Ectodermal cell (in vitro differentiated cells): Measurements from ENCODE around the gene HSD17B14.
"Not testable (repeated sequence)": the region's sequence is repeated elsewhere in the genome, so short reads cannot be mapped to it uniquely, and the experiment has no call there.

Source experiments
- H3K27ac ChIP-seq: 2 replicates; pipeline ENCODE4 v1.7.0; 2013; ENCODE audit warnings: mild to moderate bottlenecking, low read depth, low read length; ENCODE audit not compliant: insufficient read depth, poor library complexity, severe bottlenecking
- H3K27me3 ChIP-seq: 2 replicates; pipeline ENCODE4 v1.7.0; 2013; ENCODE audit warnings: mild to moderate bottlenecking, low read length; ENCODE audit not compliant: insufficient read depth, control insufficient read depth, poor library complexity, severe bottlenecking
- H3K36me3 ChIP-seq: one replicate; pipeline ENCODE4 v1.7.0; 2013; ENCODE audit warnings: low read length; ENCODE audit not compliant: control insufficient read depth, insufficient read depth
- H3K4me1 ChIP-seq: one replicate; pipeline ENCODE4 v1.7.0; 2013; ENCODE audit warnings: low read length; ENCODE audit not compliant: control insufficient read depth, insufficient read depth
- H3K4me3 ChIP-seq: 2 replicates; pipeline ENCODE4 v1.7.0; 2013; ENCODE audit warnings: low read depth, low read length, control low read depth; ENCODE audit not compliant: insufficient read depth
- H3K9me3 ChIP-seq: 2 replicates; pipeline ENCODE4 v1.7.0; 2013; ENCODE audit warnings: mild to moderate bottlenecking, low read length, moderate library complexity; ENCODE audit not compliant: control insufficient read depth
- WGBS, 2 experiments: methylation state at CpG; one replicate each; pipeline ENCODE4 v1.1.7; 2013; ENCODE audit warnings: missing lambda C conversion rate in 2 of 2; 5-methylcytosine and 5-hydroxymethylcytosine counted together

The HSD17B14 gene

DNA sequence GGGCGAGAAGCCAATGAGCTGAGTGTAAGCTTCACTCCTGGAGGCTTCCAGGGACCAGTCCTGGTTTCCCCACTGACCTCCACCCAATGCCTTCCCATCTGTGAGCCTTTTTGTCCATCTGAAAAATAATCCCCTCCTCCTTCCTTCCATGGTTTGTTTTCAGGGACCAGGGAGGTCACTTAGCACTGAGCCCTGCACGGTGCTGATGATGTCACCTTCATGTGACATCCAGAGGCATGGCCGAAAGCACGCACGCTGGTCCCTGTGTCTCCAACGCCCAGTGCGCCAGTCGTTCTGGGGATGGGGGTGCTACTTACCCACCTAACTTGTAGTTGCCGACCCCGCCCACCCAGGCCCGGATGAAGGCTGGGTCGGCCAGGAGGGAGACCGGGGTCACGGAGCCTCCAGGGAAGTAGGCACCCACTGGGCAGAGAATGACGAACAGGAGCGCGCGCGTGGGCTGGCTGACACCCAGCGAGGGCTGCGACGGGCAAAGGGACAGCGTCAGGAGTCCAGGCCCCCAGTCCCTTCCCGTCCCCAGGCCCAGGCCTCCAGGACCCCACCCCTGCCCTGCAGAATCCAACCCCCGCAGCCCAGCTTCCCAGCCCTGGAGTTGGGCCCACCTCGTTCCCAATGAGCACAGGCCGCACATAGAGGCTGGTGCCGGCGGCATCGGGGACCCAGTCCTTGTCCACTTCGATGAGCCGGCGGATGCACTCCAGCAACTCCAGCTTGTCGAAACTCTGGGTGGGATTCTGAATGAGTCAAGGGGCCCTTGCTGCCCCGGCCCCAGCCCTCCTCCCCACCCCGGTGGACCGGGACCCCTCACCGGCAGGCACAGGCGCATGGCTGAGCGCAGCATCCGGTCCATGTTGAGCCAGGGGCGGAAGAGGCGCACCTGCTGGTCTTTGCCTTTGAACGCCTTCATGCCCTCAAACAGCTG is 36.7 kb downstream of the HSD17B14 start:
- H3K4me1 ChIP-seq: no peaks in the 10 kb centered on the region
- no peaks in the 10 kb centered on the region for H3K27me3 ChIP-seq
- no peak overlapping the region for H3K4me3 ChIP-seq
- peak overlapping the region; percentile 72 for H3K27ac ChIP-seq
- no peaks in the 10 kb centered on the region for H3K9me3 ChIP-seq
- 91 to 93% methylated on average over 44 of the region's 44 CpGs for WGBS, 2 experiments
- H3K36me3 ChIP-seq: no peaks in the 10 kb centered on the region

DNA sequence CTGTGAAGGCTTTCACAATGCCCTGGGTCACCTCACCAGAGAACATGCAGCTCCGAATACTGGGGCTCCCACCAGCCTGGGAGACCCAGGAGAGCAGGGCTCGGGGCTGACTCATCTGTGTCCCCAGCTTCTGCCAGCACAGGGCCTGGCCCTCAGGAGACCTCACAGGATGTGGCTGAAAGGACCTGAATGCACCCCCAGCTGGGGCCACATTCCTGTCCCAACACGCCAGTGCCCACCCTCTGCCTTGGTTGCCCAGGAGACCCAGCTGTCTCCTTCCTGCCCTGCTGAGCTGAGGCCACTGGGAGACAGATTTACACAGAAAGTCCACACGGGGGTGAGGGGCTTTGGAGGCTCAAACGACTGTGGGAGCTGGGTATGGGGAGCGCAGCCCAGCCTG is 37.4 kb downstream of the HSD17B14 start:
- Histone ChIP-seq H3K9me3 (no peaks in the 10 kb centered on the region), H3K27ac (peak overlapping the region; percentile 72), H3K36me3 (no peaks in the 10 kb centered on the region), H3K4me3 (no peak overlapping the region), H3K4me1 (no peaks in the 10 kb centered on the region), H3K27me3 (no peaks in the 10 kb centered on the region)
- 36 to 45% methylated on average over 6 of the region's 6 CpGs for WGBS, 2 experiments

DNA sequence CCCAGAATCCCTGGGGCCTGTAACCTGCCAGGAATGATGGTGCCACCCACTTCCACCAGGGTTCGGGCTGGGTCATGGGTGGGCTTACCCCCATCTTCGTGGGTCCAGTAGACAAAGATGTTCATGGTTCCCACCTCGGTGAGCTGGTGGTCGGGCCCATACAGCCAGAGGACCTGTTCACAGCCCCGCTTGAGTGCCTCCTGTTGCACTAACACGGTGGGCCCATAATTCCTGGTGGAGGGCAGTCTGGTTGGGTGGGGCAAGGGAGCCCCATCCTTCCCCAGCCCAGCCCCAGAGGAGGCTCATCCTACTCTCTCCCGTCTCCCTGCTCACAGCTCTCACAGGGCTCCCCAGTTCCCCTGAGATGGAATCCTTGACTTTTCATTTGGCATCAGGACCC is 39.2 kb downstream of the HSD17B14 start:
- H3K4me3 ChIP-seq: no peak overlapping the region
- no peaks in the 10 kb centered on the region for H3K36me3 ChIP-seq
- no peaks in the 10 kb centered on the region for H3K9me3 ChIP-seq
- H3K27me3 ChIP-seq: no peaks in the 10 kb centered on the region
- H3K27ac ChIP-seq: no peak overlapping the region
- H3K4me1 ChIP-seq: no peaks in the 10 kb centered on the region
- 93 to 95% methylated on average over 7 of the region's 7 CpGs for WGBS, 2 experiments

DNA sequence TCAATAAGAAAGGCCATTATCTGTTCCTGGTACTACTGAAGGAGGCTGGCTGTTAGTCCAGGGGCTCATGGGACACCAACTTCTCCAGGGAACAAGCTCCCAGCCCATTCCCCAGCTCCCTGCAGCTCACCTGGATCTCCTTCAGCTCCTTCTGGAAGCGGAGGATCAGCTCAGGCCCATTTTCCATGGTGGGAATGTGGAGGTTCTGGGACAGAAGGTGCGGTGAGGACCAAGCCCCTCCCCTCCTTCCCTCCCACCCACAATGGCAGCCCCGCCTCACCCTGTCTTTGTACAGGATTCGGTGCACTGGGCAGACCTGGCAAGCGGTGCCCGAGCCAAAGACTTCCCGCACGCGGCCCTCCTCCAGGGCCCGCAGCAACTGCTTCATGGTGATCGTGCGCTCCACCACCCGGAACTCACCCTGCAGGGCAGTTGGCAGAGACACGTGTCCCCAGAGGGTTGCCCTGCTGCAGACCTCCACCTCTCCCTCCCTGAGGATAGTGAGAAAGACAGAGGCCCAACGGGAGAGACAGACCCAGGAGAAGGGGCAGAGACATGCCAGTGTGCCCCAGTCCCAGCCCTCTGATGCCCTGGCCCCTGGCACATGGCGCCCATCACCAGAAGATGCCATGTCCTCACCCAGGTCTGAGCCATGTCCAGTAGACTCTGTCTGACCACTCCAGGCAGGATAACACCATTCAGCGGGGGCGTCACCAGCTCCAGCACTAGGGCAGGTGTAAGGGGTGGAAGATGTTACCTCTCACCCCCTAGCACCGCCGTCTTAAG is 39.8 kb downstream of the HSD17B14 start:
- H3K9me3 ChIP-seq: no peaks in the 10 kb centered on the region
- WGBS, 2 experiments: 95 to 96% methylated on average over 20 of the region's 20 CpGs
- H3K27me3 ChIP-seq: no peaks in the 10 kb centered on the region
- no peaks in the 10 kb centered on the region for H3K36me3 ChIP-seq
- H3K4me3 ChIP-seq: no peak overlapping the region
- no peak overlapping the region for H3K27ac ChIP-seq
- H3K4me1 ChIP-seq: no peaks in the 10 kb centered on the region

DNA sequence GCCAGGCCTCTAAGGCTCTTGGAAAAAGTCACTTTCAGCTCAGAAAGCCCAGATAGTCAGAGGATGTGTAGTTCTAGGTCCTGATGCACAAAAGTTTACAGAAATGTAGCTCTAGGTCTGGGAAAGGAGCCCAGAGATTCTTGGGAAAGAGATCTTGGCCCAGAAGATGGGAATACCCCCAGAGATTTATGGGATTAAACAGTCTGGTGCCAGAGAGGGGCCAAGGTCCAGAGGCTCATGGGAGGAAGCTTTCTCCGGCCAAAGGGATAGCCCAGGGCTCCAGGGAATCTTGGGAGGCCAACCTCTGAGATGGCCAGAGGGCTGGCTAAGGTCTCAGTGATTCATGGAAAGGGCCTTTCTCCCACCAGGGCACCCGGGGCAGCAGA is 40.6 kb downstream of the HSD17B14 start:
- H3K4me1 ChIP-seq: no peaks in the 10 kb centered on the region
- peak overlapping the region; percentile 26 for H3K27ac ChIP-seq
- 76 to 78% methylated on average over 2 of the region's 2 CpGs for WGBS, 2 experiments
- no peaks in the 10 kb centered on the region for H3K27me3 ChIP-seq
- H3K4me3 ChIP-seq: no peak overlapping the region
- H3K9me3 ChIP-seq: no peaks in the 10 kb centered on the region
- no peaks in the 10 kb centered on the region for H3K36me3 ChIP-seq

DNA sequence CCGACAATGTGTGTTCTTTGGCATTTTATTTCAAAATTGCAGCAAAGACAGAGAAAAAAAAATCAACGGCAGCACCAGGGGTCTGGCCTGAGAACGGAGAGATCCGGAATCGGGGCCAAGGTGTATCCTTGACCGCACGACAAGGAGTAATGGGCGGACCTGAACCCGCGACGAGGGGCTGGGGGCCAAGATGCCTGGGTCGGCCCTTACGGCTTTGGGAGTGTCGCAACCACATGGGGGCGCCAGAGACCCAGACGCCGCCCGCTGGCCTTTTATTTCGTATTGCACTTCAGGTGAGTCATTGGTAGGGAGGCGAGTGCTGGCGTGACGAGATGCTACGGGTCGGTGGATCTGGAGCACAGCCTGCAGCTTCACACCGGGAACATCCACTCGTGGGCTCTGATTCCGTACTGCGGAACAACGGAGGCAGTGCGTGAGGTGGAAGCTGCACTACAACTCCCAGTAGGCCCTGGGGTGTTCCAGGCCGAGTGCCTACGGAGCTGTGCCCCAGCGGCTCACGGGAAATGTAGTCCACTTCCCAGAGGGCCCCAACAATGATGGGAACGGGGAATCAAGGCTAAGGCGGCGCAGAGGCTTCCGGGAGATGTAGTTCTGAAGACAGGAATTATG is 41.1 kb downstream of the HSD17B14 start:
- WGBS, 2 experiments: 4% methylated on average over 38 of the region's 38 CpGs
- peak overlapping the region; percentile 44 for H3K27ac ChIP-seq
- no peaks in the 10 kb centered on the region for H3K9me3 ChIP-seq
- H3K4me3 ChIP-seq: peak overlapping the region; percentile 66
- H3K36me3 ChIP-seq: no peaks in the 10 kb centered on the region
- no peaks in the 10 kb centered on the region for H3K27me3 ChIP-seq
- no peaks in the 10 kb centered on the region for H3K4me1 ChIP-seq

DNA sequence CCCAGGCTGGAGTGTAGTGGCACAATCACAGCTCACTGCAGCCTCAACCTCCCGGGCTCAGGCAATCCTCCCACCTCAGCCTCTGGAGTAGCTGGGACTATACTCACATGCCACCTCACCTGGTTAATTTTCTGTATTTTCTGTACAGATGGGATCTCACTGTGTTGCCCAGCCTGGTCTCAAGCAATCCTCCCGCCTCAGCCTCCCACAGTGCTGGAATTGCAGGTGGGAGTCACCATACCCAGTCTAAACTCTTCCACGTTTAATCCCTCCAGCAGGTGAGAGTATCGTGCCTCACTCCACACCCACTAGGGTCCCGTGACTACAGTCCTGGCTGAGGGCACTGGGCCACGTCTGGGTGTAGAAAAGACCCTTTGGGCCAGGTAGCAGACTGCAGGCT is 42.0 kb downstream of the HSD17B14 start:
- H3K27ac ChIP-seq: no peak overlapping the region
- no peaks in the 10 kb centered on the region for H3K36me3 ChIP-seq
- no peaks in the 10 kb centered on the region for H3K27me3 ChIP-seq
- no peaks in the 10 kb centered on the region for H3K9me3 ChIP-seq
- no peak overlapping the region for H3K4me3 ChIP-seq
- 92% methylated on average over 6 of the region's 6 CpGs for WGBS, 2 experiments
- no peaks in the 10 kb centered on the region for H3K4me1 ChIP-seq

DNA sequence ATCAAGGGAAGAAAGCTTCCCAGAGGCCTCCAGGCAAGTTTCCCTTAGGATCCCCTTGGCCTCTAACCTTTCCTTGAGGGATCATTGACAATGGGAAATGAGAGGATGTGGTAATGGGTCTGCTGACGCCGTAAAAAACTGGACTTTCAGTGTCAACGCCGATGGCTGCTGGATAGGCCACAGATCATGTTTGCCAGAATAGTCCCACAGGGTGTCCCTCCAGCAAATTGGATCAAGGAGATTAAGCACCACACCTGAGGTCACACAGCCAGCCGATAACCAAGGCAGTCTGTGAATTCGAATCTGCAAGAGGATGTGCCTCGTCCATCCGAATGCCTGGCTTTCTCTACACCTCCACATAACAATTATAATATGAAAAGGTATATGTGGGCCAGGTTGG is 43.0 kb downstream of the HSD17B14 start:
- Histone ChIP-seq H3K27ac (no peak overlapping the region), H3K36me3 (no peaks in the 10 kb centered on the region), H3K4me3 (no peak overlapping the region), H3K4me1 (no peaks in the 10 kb centered on the region), H3K27me3 (no peaks in the 10 kb centered on the region), H3K9me3 (no peaks in the 10 kb centered on the region)
- 84 to 90% methylated on average over 5 to 8 of the region's 8 CpGs for WGBS, 2 experiments

DNA sequence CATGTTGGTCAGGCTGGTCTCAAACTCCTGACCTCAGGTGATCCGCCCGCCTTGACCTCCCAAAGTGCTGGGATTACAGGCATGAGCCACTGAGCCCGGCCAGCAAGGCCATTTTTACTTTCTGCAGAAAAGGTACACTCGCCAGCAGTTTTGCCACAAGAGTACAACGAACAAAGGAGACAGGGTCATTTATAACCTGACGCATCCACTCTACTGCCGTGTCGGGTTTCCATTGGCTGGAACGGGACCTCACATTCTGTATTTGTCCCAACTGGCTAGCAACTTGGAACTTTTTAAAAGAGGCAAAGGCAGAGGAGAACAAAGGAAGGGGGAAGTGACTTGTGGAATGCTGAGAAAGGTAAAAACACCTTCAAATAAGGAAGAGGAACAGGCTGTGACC is 49.0 kb downstream of the HSD17B14 start:
- WGBS, 2 experiments: 91 to 93% methylated on average over 9 of the region's 9 CpGs
- not testable (repeated sequence) for H3K9me3 ChIP-seq, H3K27ac ChIP-seq, H3K4me1 ChIP-seq, H3K4me3 ChIP-seq, H3K36me3 ChIP-seq, H3K27me3 ChIP-seq

DNA sequence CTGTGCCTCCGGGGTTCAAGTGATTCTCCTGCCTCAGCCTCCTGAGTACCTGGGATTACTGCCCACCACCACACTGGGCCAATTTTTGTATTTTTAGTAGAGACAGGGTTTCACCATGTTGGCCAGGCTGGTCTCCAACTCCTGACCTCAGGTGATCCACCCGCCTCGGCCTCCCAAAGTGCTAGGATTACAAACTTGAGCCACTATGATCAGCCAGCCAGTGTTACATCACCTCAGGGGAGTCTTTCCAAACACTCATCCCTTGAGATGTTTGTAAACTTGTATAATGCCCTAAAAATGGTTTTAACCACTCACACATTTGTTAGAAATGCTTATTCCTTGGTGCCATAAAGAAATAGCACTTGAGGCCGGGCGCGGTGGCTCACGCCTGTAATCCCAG is 49.9 kb downstream of the HSD17B14 start:
- H3K4me1 ChIP-seq, H3K27me3 ChIP-seq, H3K4me3 ChIP-seq, H3K27ac ChIP-seq, H3K9me3 ChIP-seq, H3K36me3 ChIP-seq: not testable (repeated sequence)
- WGBS, 2 experiments: 90 to 96% methylated on average over 7 of the region's 7 CpGs
